Spleen (tissue), 11 donors: Measurements from ENCODE around the gene PRR5L. TPM values are rescaled to one million over a fixed set of nuclear protein-coding genes. Genes with fewer than 3 reads are reported as not detected.

Source experiments
- DNase-seq: peaks from one replicate; pipeline ENCODE4 v3.0.0-alpha.2; 2020
- H3K27ac ChIP-seq, 8 donors: fragments of 200-600 bp; sonication (generic) in 7 of 8; 1 replicate in 4 of 8; 2 replicates in 4 of 8; pipeline versions ENCODE4 v1.5.0 to v1.8.0; 2016 to 2021; ENCODE audit warnings: inconsistent platforms in 4 of 8, mild to moderate bottlenecking in 4 of 8, moderate library complexity in 1 of 8
- H3K27me3 ChIP-seq, 7 donors: fragments of 200-600 bp; sonication (generic) in 6 of 7; replicated peaks in 1 of 7; 1 replicate in 4 of 7; 2 replicates in 3 of 7; pipeline versions ENCODE4 v1.5.0 to v1.8.0; 2016 to 2021; ENCODE audit warnings: inconsistent platforms in 3 of 7, mild to moderate bottlenecking in 1 of 7
- H3K36me3 ChIP-seq, 6 donors: fragments of 200-600 bp; sonication (generic) in 5 of 6; 1 replicate in 4 of 6; 2 replicates in 2 of 6; pipeline versions ENCODE4 v1.5.0 to v1.8.0; 2016 to 2021; ENCODE audit warnings: inconsistent platforms in 2 of 6
- H3K4me1 ChIP-seq, 6 donors: fragments of 200-600 bp; sonication (generic) in 5 of 6; 1 replicate in 3 of 6; 2 replicates in 3 of 6; pipeline versions ENCODE4 v1.5.0 to v1.8.0; 2016 to 2021; ENCODE audit warnings: inconsistent platforms in 3 of 6
- H3K4me3 ChIP-seq, 8 donors: fragments of 200-600 bp; sonication (generic) in 7 of 8; 1 replicate in 4 of 8; 2 replicates in 4 of 8; pipeline versions ENCODE4 v1.5.0 to v1.8.0; 2016 to 2021; ENCODE audit warnings: inconsistent platforms in 4 of 8, mild to moderate bottlenecking in 4 of 8, moderate library complexity in 2 of 8
- H3K9me3 ChIP-seq, 8 donors: fragments of 200-600 bp; sonication (generic) in 7 of 8; 1 replicate in 4 of 8; 2 replicates in 4 of 8; pipeline versions ENCODE4 v1.5.0 to v1.8.0; 2016 to 2021; ENCODE audit warnings: inconsistent platforms in 4 of 8
- POLR2A ChIP-seq, 3 donors: fragments of 450-650 bp; IDR thresholded peaks; one replicate each; pipeline ENCODE4 v1.5.1; 2017; ENCODE audit warnings: antibody characterized with exemption in 3 of 3, mild to moderate bottlenecking in 1 of 3
- POLR2AphosphoS5 ChIP-seq, 3 donors: sonication (generic); formaldehyde crosslinking; IDR thresholded peaks; one replicate each; pipeline ENCODE4 v1.5.1; 2017; ENCODE audit warnings: antibody characterized with exemption in 3 of 3
- WGBS, 5 donors: extraction: QIAGEN DNeasy Blood & Tissue Kit in 3 of 5; methylation state at CpG; one replicate each; pipeline versions ENCODE4 v1.1.5 to v1.1.7; 2013 to 2018; 5-methylcytosine and 5-hydroxymethylcytosine counted together
- intact Hi-C: fragments of 100-400 bp; cut with DNase I; formaldehyde crosslinking; loops from one replicate; pipeline ENCODE4 v1.15.0; 2023; ENCODE audit warnings: low total_unique reads
- polyA plus RNA-seq, 3 donors: library from polyadenylated mRNA; stranded (reverse); fragments of 200-250 nt; gene quantifications; one replicate each; pipeline ENCODE4 v1.2.1, GENCODE V29; 2013
- total RNA-seq, 7 donors: library from RNA; depleted of rRNA in 3 of 7; stranded (reverse); fragments of >200 nt in 3 of 7; fragmentation: NEBNext Ultra II Directional in 4 of 7; extraction: Animal tissue kit (Norgen Biotek cat#: 25700) in 4 of 7; gene quantifications; one replicate each; pipeline versions ENCODE4 v1.1.0 to v1.2.1, GENCODE V29; 2016 to 2021
- TF ChIP-seq, protein P1 (sequence below), 11 experiments: fragments of 200-600 bp in 7 of 11; fragments of 450-650 bp in 4 of 11; sonication (generic) in 4 of 11; IDR thresholded peaks in 8 of 11; conservative IDR thresholded peaks in 3 of 11; 1 replicate in 7 of 11; 2 replicates in 4 of 11; pipeline versions ENCODE4 v1.4.0 to v1.8.0; 2016 to 2021; ENCODE audit warnings: antibody characterized with exemption in 11 of 11, inconsistent platforms in 4 of 11, mild to moderate bottlenecking in 1 of 11
- donor health status: healthy with polysubstance abuse.
- donor health status: DM: no; HTN: no; CAD: no; lungs with moderate emphysema.
- donor health status: DM: no; HTN: no; CAD: no.
- donor health status: Bipolar disorder and iron deficiency.
- donor health status: healthy.
- donor health status: DM: no; HTN: no; CAD: no.
- donor health status: DM: yes; HTN: yes; CAD: no.

Gene PRR5L
- total and polyA plus RNA-seq, 10 donors = 10.7 to 330 (median 140) TPM

GRCh38 chr11:36454551-36454940, 158.5 kb downstream of the PRR5L start:
- WGBS, 5 donors = 85 to 91% (median 87%) methylated on average over 13 to 18 of the region's 18 CpGs
- H3K9me3 ChIP-seq = no peaks in the 10 kb centered on the region
- no peak overlapping the region for H3K4me3 ChIP-seq
- H3K4me1 ChIP-seq = peaks cover 20 to 71% (median 44%) of the 10 kb centered on the region in 6 donors
- H3K27ac ChIP-seq = peak overlapping the region in 5 of 8 donors; percentile 49 to 76 (median 69)
- no peaks in the 10 kb centered on the region for H3K27me3 ChIP-seq
- DNase-seq = no peak
- TF ChIP-seq POLR2AphosphoS5 (IDR thresholded peaks at IDR 0.05) = peak in 2 of 3 donors; percentile 47 to 49
- TF ChIP-seq, protein P1, sequence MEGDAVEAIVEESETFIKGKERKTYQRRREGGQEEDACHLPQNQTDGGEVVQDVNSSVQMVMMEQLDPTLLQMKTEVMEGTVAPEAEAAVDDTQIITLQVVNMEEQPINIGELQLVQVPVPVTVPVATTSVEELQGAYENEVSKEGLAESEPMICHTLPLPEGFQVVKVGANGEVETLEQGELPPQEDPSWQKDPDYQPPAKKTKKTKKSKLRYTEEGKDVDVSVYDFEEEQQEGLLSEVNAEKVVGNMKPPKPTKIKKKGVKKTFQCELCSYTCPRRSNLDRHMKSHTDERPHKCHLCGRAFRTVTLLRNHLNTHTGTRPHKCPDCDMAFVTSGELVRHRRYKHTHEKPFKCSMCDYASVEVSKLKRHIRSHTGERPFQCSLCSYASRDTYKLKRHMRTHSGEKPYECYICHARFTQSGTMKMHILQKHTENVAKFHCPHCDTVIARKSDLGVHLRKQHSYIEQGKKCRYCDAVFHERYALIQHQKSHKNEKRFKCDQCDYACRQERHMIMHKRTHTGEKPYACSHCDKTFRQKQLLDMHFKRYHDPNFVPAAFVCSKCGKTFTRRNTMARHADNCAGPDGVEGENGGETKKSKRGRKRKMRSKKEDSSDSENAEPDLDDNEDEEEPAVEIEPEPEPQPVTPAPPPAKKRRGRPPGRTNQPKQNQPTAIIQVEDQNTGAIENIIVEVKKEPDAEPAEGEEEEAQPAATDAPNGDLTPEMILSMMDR (IDR thresholded peaks at IDR 0.05 in 8 of 11, conservative IDR thresholded peaks at IDR 0.05 in 3 of 11) = no peak
- intact Hi-C loops = no loop called here
- H3K36me3 ChIP-seq = peaks cover 0 to 99% (median 62%) of the 10 kb centered on the region in 6 donors

GRCh38 chr11:36454941-36455631, 159.0 kb downstream of the PRR5L start:
- DNase-seq = no peak
- Histone ChIP-seq H3K27me3 (no peaks in the 10 kb centered on the region), H3K4me1 (peaks cover 16 to 66% (median 39%) of the 10 kb centered on the region in 6 donors), H3K27ac (peak overlapping the region in 6 of 8 donors; percentile 52 to 76 (median 73)), H3K36me3 (peaks cover 0 to 97% (median 62%) of the 10 kb centered on the region in 6 donors), H3K4me3 (no peak overlapping the region), H3K9me3 (no peaks in the 10 kb centered on the region)
- intact Hi-C loops = no loop called here
- WGBS, 5 donors = 74 to 84% (median 79%) methylated on average over 15 to 17 of the region's 17 CpGs
- TF ChIP-seq, protein P1 (IDR thresholded peaks at IDR 0.05 in 8 of 11, conservative IDR thresholded peaks at IDR 0.05 in 3 of 11) = no peak
- TF ChIP-seq POLR2A (IDR thresholded peaks at IDR 0.05) = no peak
- peak; percentile 20 to 47 (median 35) for TF ChIP-seq POLR2AphosphoS5 (IDR thresholded peaks at IDR 0.05)

DNA sequence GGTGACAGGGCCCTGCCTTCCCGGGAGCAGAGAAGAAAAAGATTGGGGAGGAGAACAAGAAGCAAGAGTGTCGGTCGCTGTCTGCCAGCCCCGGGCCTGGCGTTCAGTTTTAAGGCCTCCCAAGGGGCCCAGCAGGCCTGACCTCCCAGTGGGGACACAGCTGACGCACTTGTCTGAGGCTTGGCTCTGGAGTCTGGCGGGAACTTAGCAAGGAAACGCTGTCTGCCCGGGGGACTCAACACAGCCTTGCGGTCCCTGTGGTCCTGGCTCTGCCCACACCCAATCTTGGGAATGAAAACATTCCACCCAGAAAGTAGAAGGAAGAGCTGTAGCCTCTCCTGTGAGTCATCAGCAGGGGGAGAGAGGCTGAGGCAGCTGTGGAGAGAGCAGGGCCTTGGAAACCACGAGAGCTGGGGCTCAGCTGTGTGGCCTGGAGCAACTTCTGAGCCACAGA, 159.6 kb downstream of the PRR5L start:
- H3K9me3 ChIP-seq = no peaks in the 10 kb centered on the region
- peaks cover 0 to 97% (median 64%) of the 10 kb centered on the region in 6 donors for H3K36me3 ChIP-seq
- no peaks in the 10 kb centered on the region for H3K27me3 ChIP-seq
- H3K27ac ChIP-seq = peak overlapping the region in 7 of 8 donors; percentile 52 to 76 (median 72)
- peaks cover 12 to 60% (median 33%) of the 10 kb centered on the region in 6 donors for H3K4me1 ChIP-seq
- H3K4me3 ChIP-seq = no peak overlapping the region
- TF ChIP-seq POLR2AphosphoS5 (IDR thresholded peaks at IDR 0.05) = peak in 2 of 3 donors; percentile 46 to 64
- TF ChIP-seq, protein P1 (IDR thresholded peaks at IDR 0.05 in 8 of 11, conservative IDR thresholded peaks at IDR 0.05 in 3 of 11) = no peak
- WGBS, 5 donors = 58 to 74% (median 65%) methylated on average over 11 of the region's 11 CpGs
- no peak for DNase-seq
- intact Hi-C loops = no loop called here

- intact Hi-C loops = no loop called here
- H3K27ac ChIP-seq = peak overlapping the region in 7 of 8 donors; percentile 52 to 76 (median 72)
- peaks cover 9 to 55% (median 29%) of the 10 kb centered on the region in 6 donors for H3K4me1 ChIP-seq
- WGBS, 5 donors = 76 to 94% (median 85%) methylated on average over 6 of the region's 6 CpGs
- no peaks in the 10 kb centered on the region for H3K9me3 ChIP-seq
- DNase-seq = no peak
- TF ChIP-seq, protein P1 (IDR thresholded peaks at IDR 0.05 in 8 of 11, conservative IDR thresholded peaks at IDR 0.05 in 3 of 11) = no peak
- TF ChIP-seq POLR2AphosphoS5 (IDR thresholded peaks at IDR 0.05) (no peak), POLR2A (IDR thresholded peaks at IDR 0.05) (no peak)
- H3K4me3 ChIP-seq = no peak overlapping the region
- peaks cover 0 to 95% (median 61%) of the 10 kb centered on the region in 6 donors for H3K36me3 ChIP-seq
- H3K27me3 ChIP-seq = no peaks in the 10 kb centered on the region
Observed at GRCh38 chr11:36456156-36456555, 160.1 kb downstream of the PRR5L start.
